ENCODE measurements around the gene RNF123. TPM values are rescaled to one million over a fixed set of nuclear protein-coding genes. Genes with fewer than 3 reads are reported as not detected.
A peak's percentile ranks its signal among the peaks of the same experiment; 100 is the strongest.

RNF123 gene
- total RNA-seq, 1 donor from 2014 or later: 31.3 TPM

DNA sequence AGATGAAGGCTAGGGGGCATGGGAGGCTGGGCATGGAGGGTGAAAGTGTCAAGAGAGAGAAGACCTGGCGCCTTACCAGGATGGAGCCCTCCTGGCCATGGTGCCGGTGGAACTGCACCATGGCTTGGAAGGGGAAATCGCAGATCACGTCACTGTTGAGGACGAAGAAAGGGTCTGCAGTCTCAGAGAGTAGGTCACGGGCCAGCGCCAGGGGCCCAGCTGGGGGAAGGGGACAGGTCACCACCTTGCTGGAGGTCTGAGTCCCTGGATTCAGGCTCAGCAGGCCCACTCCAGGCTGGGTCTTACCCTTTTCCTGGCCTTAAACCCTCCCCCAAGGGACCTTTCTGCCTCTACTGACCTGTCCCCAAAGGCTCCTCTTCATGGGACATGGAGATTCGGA lies 33.5 kb downstream of the RNF123 start:
- Histone ChIP-seq H3K9ac (ENCODE audit: low read depth in 1 of 3, low read length in 3 of 3) (peak overlapping the region; percentile 90 to 96 (median 96)), H3K27me3 (ENCODE audit: control insufficient read depth in 3 of 3, insufficient read depth in 3 of 3, low read length in 3 of 3) (no peaks in the 10 kb centered on the region), H3K9me3 (ENCODE audit: control insufficient read depth in 3 of 3, low read length in 3 of 3) (no peaks in the 10 kb centered on the region), H3K4me1 (ENCODE audit: control insufficient read depth in 3 of 3, insufficient read depth in 3 of 3, low read length in 3 of 3) (peaks cover 39 to 74% (median 55%) of the 10 kb centered on the region in 3 donors), H3K27ac (ENCODE audit: low read depth, low read length) (peak overlapping the region; percentile 96), H3K4me3 (ENCODE audit: low read length in 3 of 3) (peak overlapping the region; percentile 90 to 98 (median 96)), H3K36me3 (ENCODE audit: control insufficient read depth in 3 of 3, insufficient read depth in 3 of 3, low read length in 3 of 3) (peaks cover 49 to 55% (median 50%) of the 10 kb centered on the region in 3 donors)

- H3K36me3 ChIP-seq (ENCODE audit: control insufficient read depth in 3 of 3, insufficient read depth in 3 of 3, low read length in 3 of 3): peaks cover 51 to 57% (median 52%) of the 10 kb centered on the region in 3 donors
- no peaks in the 10 kb centered on the region for H3K27me3 ChIP-seq (ENCODE audit: control insufficient read depth in 3 of 3, insufficient read depth in 3 of 3, low read length in 3 of 3)
- no peaks in the 10 kb centered on the region for H3K9me3 ChIP-seq (ENCODE audit: control insufficient read depth in 3 of 3, low read length in 3 of 3)
- peaks cover 35 to 71% (median 51%) of the 10 kb centered on the region in 3 donors for H3K4me1 ChIP-seq (ENCODE audit: control insufficient read depth in 3 of 3, insufficient read depth in 3 of 3, low read length in 3 of 3)
- H3K27ac ChIP-seq (ENCODE audit: low read depth, low read length): peak overlapping the region; percentile 96
- peak overlapping the region; percentile 90 to 96 (median 96) for H3K9ac ChIP-seq (ENCODE audit: low read depth in 1 of 3, low read length in 3 of 3)
- H3K4me3 ChIP-seq (ENCODE audit: low read length in 3 of 3): peak overlapping the region; percentile 90 to 98 (median 96)
Measured at GRCh38 chr3:49723296-49723627, 33.9 kb downstream of the RNF123 start.

DNA sequence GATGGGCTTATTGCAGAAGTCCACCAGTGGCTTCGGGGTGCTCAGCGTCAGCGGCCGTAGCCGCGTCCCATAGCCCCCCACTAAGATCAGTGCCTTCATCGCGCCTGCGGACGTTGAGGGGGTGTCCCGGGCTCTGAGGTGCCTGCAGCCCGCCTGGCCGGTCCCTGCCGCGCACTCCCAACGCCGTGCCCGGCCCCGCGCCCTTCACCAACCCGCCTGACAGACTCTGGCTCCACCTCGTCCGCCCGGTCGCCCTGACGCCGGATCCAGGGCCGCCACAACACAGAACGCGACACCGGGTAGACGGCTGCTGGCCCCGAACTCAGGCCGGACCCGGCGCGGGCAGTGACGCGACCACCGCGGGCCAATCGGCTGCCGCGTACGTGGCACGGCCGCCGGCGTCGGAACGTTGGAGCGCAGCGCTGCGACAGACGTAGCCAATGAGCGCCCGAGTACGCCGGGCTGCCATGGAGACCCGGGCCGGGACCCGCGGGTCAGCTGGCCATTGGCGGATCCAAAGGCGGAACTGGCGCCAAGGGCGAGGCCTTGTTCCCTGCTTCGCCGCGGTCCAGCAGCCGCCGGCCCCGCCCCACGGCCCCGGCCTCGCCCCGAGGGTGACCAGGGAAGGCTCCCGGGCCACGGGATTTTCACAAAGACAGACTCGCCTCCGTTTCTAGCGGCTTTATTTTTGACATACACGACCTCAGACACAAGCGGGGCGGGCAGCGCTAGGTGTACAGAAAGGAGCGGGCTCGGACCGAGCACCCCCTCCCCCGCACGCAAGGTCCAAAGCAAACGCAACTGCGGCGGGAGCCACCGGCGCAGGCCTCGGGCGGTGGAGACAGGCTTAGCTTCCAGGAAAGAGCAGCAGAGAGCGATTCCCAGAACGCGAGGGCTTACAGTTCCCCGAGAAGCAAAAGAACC lies 34.5 kb downstream of the RNF123 start, which contains the start of gene GMPPB:
Gene GMPPB (minus strand): TSS at position 324 of the 924 bp plus-strand sequence. CDS start 225 bp downstream, at position 99.
- H3K4me3 ChIP-seq (ENCODE audit: low read length in 3 of 3): peak within 1 kb of the TSS; percentile 90 to 98 (median 96)
- H3K9me3 ChIP-seq (ENCODE audit: control insufficient read depth in 3 of 3, low read length in 3 of 3): no peaks in the 10 kb centered on the region
- peaks cover 50 to 53% (median 51%) of the 10 kb centered on the region in 3 donors for H3K36me3 ChIP-seq (ENCODE audit: control insufficient read depth in 3 of 3, insufficient read depth in 3 of 3, low read length in 3 of 3)
- H3K4me1 ChIP-seq (ENCODE audit: control insufficient read depth in 3 of 3, insufficient read depth in 3 of 3, low read length in 3 of 3): peaks cover 29 to 65% (median 45%) of the 10 kb centered on the region in 3 donors
- H3K9ac ChIP-seq (ENCODE audit: low read depth in 1 of 3, low read length in 3 of 3): peak within 1 kb of the TSS; percentile 90 to 96 (median 96)
- no peaks in the 10 kb centered on the region for H3K27me3 ChIP-seq (ENCODE audit: control insufficient read depth in 3 of 3, insufficient read depth in 3 of 3, low read length in 3 of 3)
- H3K27ac ChIP-seq (ENCODE audit: low read depth, low read length): peak within 1 kb of the TSS; percentile 96

GRCh38 chr3:49724586-49724985 lies 35.2 kb downstream of the RNF123 start:
- Histone ChIP-seq H3K4me1 (ENCODE audit: control insufficient read depth in 3 of 3, insufficient read depth in 3 of 3, low read length in 3 of 3) (peaks cover 23 to 59% (median 40%) of the 10 kb centered on the region in 3 donors), H3K4me3 (ENCODE audit: low read length in 3 of 3) (peak overlapping the region; percentile 79 to 83 (median 80)), H3K9me3 (ENCODE audit: control insufficient read depth in 3 of 3, low read length in 3 of 3) (no peaks in the 10 kb centered on the region), H3K36me3 (ENCODE audit: control insufficient read depth in 3 of 3, insufficient read depth in 3 of 3, low read length in 3 of 3) (peaks cover 50 to 53% (median 51%) of the 10 kb centered on the region in 3 donors), H3K9ac (ENCODE audit: low read depth in 1 of 3, low read length in 3 of 3) (peak overlapping the region; percentile 76 to 92 (median 86)), H3K27me3 (ENCODE audit: control insufficient read depth in 3 of 3, insufficient read depth in 3 of 3, low read length in 3 of 3) (no peaks in the 10 kb centered on the region), H3K27ac (ENCODE audit: low read depth, low read length) (peak overlapping the region; percentile 96)

DNA sequence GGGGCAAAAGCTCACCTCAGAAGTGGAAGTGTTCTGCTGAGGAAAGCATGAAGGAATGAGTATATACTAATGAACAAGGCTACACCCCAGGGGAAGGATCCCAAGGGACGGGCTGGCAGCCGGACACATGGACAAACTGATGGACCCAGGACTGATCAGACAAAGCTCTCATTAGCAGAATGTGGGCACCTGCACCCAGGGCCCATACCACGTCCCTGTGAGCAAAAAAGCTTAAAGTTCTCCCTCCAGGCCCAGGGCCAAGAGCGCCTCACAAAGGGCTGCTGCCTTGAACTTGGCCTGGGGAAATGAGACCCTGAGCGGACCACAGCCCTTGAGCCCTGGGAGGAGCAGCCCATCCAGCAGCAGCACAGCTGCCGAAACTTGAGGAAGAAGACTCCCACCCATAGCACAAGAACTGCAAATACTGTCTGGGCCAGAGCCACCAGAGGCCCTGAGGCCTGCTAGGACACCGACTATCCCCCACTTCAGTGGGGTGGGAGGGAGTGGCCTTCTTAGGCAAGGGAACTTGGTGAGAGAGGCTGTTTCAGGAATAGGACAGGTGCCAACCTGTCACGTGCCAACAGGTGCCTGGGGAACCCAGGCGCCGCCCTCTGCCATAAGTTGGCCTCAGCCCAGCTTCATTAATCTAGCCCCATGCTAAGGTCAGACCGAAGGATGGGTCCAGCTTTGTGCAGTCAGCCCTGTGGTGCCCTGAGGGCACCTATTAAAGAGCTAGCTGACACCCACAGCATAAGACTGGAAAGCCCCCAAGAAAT lies 36.7 kb downstream of the RNF123 start:
- H3K9me3 ChIP-seq (ENCODE audit: control insufficient read depth in 3 of 3, low read length in 3 of 3): no peaks in the 10 kb centered on the region
- H3K4me3 ChIP-seq (ENCODE audit: low read length in 3 of 3): no peak overlapping the region
- no peaks in the 10 kb centered on the region for H3K27me3 ChIP-seq (ENCODE audit: control insufficient read depth in 3 of 3, insufficient read depth in 3 of 3, low read length in 3 of 3)
- H3K9ac ChIP-seq (ENCODE audit: low read depth in 1 of 3, low read length in 3 of 3): peak overlapping the region in 2 of 3 donors; percentile 21 to 92
- H3K4me1 ChIP-seq (ENCODE audit: control insufficient read depth in 3 of 3, insufficient read depth in 3 of 3, low read length in 3 of 3): peaks cover 20 to 45% (median 27%) of the 10 kb centered on the region in 3 donors
- H3K27ac ChIP-seq (ENCODE audit: low read depth, low read length): peak overlapping the region; percentile 96
- peaks cover 47 to 50% (median 48%) of the 10 kb centered on the region in 3 donors for H3K36me3 ChIP-seq (ENCODE audit: control insufficient read depth in 3 of 3, insufficient read depth in 3 of 3, low read length in 3 of 3)

GRCh38 chr3:49727154-49727923 lies 38.0 kb downstream of the RNF123 start:
- Histone ChIP-seq H3K36me3 (ENCODE audit: control insufficient read depth in 3 of 3, insufficient read depth in 3 of 3, low read length in 3 of 3) (peaks cover 37 to 45% (median 45%) of the 10 kb centered on the region in 3 donors), H3K9ac (ENCODE audit: low read depth in 1 of 3, low read length in 3 of 3) (peak overlapping the region in 1 of 3 donors; percentile 8), H3K9me3 (ENCODE audit: control insufficient read depth in 3 of 3, low read length in 3 of 3) (no peaks in the 10 kb centered on the region), H3K27me3 (ENCODE audit: control insufficient read depth in 3 of 3, insufficient read depth in 3 of 3, low read length in 3 of 3) (no peaks in the 10 kb centered on the region), H3K27ac (ENCODE audit: low read depth, low read length) (no peak overlapping the region), H3K4me1 (ENCODE audit: control insufficient read depth in 3 of 3, insufficient read depth in 3 of 3, low read length in 3 of 3) (peaks cover 20 to 35% (median 26%) of the 10 kb centered on the region in 3 donors), H3K4me3 (ENCODE audit: low read length in 3 of 3) (no peak overlapping the region)

- no peaks in the 10 kb centered on the region for H3K9me3 ChIP-seq (ENCODE audit: control insufficient read depth in 3 of 3, low read length in 3 of 3)
Measured at GRCh38 chr3:49727924-49728361, 38.6 kb downstream of the RNF123 start.

GRCh38 chr3:49729966-49730609 lies 40.7 kb downstream of the RNF123 start:
- Histone ChIP-seq H3K4me1 (ENCODE audit: control insufficient read depth in 3 of 3, insufficient read depth in 3 of 3, low read length in 3 of 3) (peaks cover 0 to 11% (median 5%) of the 10 kb centered on the region in 3 donors), H3K4me3 (ENCODE audit: low read length in 3 of 3) (no peak overlapping the region), H3K36me3 (ENCODE audit: control insufficient read depth in 3 of 3, insufficient read depth in 3 of 3, low read length in 3 of 3) (peaks cover 46 to 60% (median 53%) of the 10 kb centered on the region in 3 donors), H3K9ac (ENCODE audit: low read depth in 1 of 3, low read length in 3 of 3) (no peak overlapping the region), H3K27ac (ENCODE audit: low read depth, low read length) (no peak overlapping the region), H3K27me3 (ENCODE audit: control insufficient read depth in 3 of 3, insufficient read depth in 3 of 3, low read length in 3 of 3) (no peaks in the 10 kb centered on the region), H3K9me3 (ENCODE audit: control insufficient read depth in 3 of 3, low read length in 3 of 3) (no peaks in the 10 kb centered on the region)

More at GRCh38 chr3:49727924-49728361, 38.6 kb downstream of the RNF123 start:
- H3K27me3 ChIP-seq (ENCODE audit: control insufficient read depth in 3 of 3, insufficient read depth in 3 of 3, low read length in 3 of 3): no peaks in the 10 kb centered on the region
- H3K4me1 ChIP-seq (ENCODE audit: control insufficient read depth in 3 of 3, insufficient read depth in 3 of 3, low read length in 3 of 3): peaks cover 15 to 29% (median 20%) of the 10 kb centered on the region in 3 donors
- no peak overlapping the region for H3K27ac ChIP-seq (ENCODE audit: low read depth, low read length)
- H3K36me3 ChIP-seq (ENCODE audit: control insufficient read depth in 3 of 3, insufficient read depth in 3 of 3, low read length in 3 of 3): peaks cover 37 to 49% (median 46%) of the 10 kb centered on the region in 3 donors
- no peak overlapping the region for H3K9ac ChIP-seq (ENCODE audit: low read depth in 1 of 3, low read length in 3 of 3)
- no peak overlapping the region for H3K4me3 ChIP-seq (ENCODE audit: low read length in 3 of 3)

DNA sequence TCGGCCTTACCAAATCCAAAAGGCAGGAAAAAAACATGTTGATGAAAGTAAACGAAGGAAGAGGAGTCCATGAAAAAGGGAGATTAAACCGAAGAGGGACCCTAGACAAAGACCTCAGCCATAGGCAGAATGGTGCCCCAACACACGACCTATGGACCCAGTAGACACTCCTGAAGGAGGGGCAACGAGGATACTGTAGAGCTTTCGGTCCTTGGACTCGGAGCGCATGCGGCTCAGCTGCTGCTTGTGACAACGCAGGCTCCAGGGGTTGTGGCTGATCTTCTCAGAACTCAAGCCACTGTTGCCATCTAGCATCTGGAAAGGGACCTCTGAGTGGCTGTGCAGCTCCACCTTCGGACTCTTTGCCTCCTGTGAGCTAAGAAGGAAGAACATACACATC lies 43.2 kb downstream of the RNF123 start:
- H3K9me3 ChIP-seq (ENCODE audit: control insufficient read depth in 3 of 3, low read length in 3 of 3): no peaks in the 10 kb centered on the region
- H3K36me3 ChIP-seq (ENCODE audit: control insufficient read depth in 3 of 3, insufficient read depth in 3 of 3, low read length in 3 of 3): peaks cover 38 to 48% (median 43%) of the 10 kb centered on the region in 3 donors
- no peak overlapping the region for H3K9ac ChIP-seq (ENCODE audit: low read depth in 1 of 3, low read length in 3 of 3)
- no peaks in the 10 kb centered on the region for H3K27me3 ChIP-seq (ENCODE audit: control insufficient read depth in 3 of 3, insufficient read depth in 3 of 3, low read length in 3 of 3)
- no peak overlapping the region for H3K27ac ChIP-seq (ENCODE audit: low read depth, low read length)
- H3K4me3 ChIP-seq (ENCODE audit: low read length in 3 of 3): no peak overlapping the region
- no peaks in the 10 kb centered on the region for H3K4me1 ChIP-seq (ENCODE audit: control insufficient read depth in 3 of 3, insufficient read depth in 3 of 3, low read length in 3 of 3)

All from skeletal muscle tissue (tissue), 4 donors.